H9 (cell line): Measurements from ENCODE around the gene HIRA. TPM values are rescaled to one million over a fixed set of nuclear protein-coding genes. Genes with fewer than 3 reads are reported as not detected.

Experiments used
- DNase-seq: peaks from one replicate; pipeline ENCODE4 v3.0.0-alpha.2; 2017
- H2AFZ ChIP-seq: one replicate; pipeline ENCODE4 v1.6.1; 2013; ENCODE audit warnings: mild to moderate bottlenecking, low read length, control low read depth, moderate library complexity
- H2AK5ac ChIP-seq: 2 replicates; pipeline ENCODE4 v1.6.1; 2013; ENCODE audit warnings: low read length, control low read depth, mixed read lengths; ENCODE audit not compliant: insufficient read length
- H2BK120ac ChIP-seq: one replicate; pipeline ENCODE4 v1.6.1; 2013; ENCODE audit warnings: low read depth, mild to moderate bottlenecking, low read length, control low read depth, inconsistent platforms; ENCODE audit not compliant: poor library complexity, severe bottlenecking
- H2BK12ac ChIP-seq: 2 replicates; pipeline ENCODE4 v1.6.1; 2013; ENCODE audit warnings: low read length, control low read depth, mixed read lengths, low read depth; ENCODE audit not compliant: insufficient read length
- H2BK15ac ChIP-seq: 2 replicates; pipeline ENCODE4 v1.6.1; 2013; ENCODE audit warnings: low read depth, low read length, control low read depth
- H2BK20ac ChIP-seq: one replicate; pipeline ENCODE4 v1.6.1; 2013; ENCODE audit warnings: low read depth, mild to moderate bottlenecking, low read length, control low read depth, inconsistent platforms; ENCODE audit not compliant: poor library complexity, severe bottlenecking
- H2BK5ac ChIP-seq: 2 replicates; pipeline ENCODE4 v1.6.1; 2013; ENCODE audit warnings: low read length, control low read depth, mixed read lengths; ENCODE audit not compliant: insufficient read length
- H3K14ac ChIP-seq: 2 replicates; pipeline ENCODE4 v1.6.1; 2013; ENCODE audit warnings: low read length, control low read depth; ENCODE audit not compliant: insufficient read depth
- H3K18ac ChIP-seq: 2 replicates; pipeline ENCODE4 v1.6.1; 2013; ENCODE audit warnings: low read depth, mild to moderate bottlenecking, mixed read lengths, low read length, control low read depth; ENCODE audit not compliant: insufficient read length
- H3K23ac ChIP-seq: 2 replicates; pipeline ENCODE4 v1.6.1; 2013; ENCODE audit warnings: low read length, control low read depth, mixed read lengths, low read depth; ENCODE audit not compliant: insufficient read length
- H3K23me2 ChIP-seq: 2 replicates; pipeline ENCODE4 v1.6.1; 2013; ENCODE audit warnings: low read depth, mild to moderate bottlenecking, mixed read lengths, low read length, control low read depth; ENCODE audit not compliant: insufficient read length, poor library complexity, severe bottlenecking
- H3K27ac ChIP-seq: 2 replicates; pipeline ENCODE4 v1.5.1; 2013; ENCODE audit warnings: low read length, control low read depth, mixed read lengths, low read depth; ENCODE audit not compliant: insufficient read length
- H3K27me3 ChIP-seq: 2 replicates; pipeline ENCODE4 v1.6.1; 2013; ENCODE audit warnings: low read length, control low read depth, inconsistent platforms; ENCODE audit not compliant: insufficient read depth
- H3K4ac ChIP-seq: 2 replicates; pipeline ENCODE4 v1.6.1; 2013; ENCODE audit warnings: low read depth, mild to moderate bottlenecking, control low read depth, inconsistent platforms, low read length, moderate library complexity
- H3K4me1 ChIP-seq: 2 replicates; pipeline ENCODE4 v1.6.1; 2013; ENCODE audit warnings: low read length, control low read depth, inconsistent platforms; ENCODE audit not compliant: insufficient read depth
- H3K4me2 ChIP-seq: 2 replicates; pipeline ENCODE4 v1.6.1; 2013; ENCODE audit warnings: low read length, control low read depth, mixed read lengths; ENCODE audit not compliant: insufficient read length, insufficient read depth
- H3K56ac ChIP-seq: 2 replicates; pipeline ENCODE4 v1.6.1; 2013; ENCODE audit warnings: low read depth, mild to moderate bottlenecking, mixed read lengths, low read length, control low read depth; ENCODE audit not compliant: insufficient read length
- H3K79me1 ChIP-seq: 2 replicates; pipeline ENCODE4 v1.6.1; 2013; ENCODE audit warnings: low read depth, mild to moderate bottlenecking, moderate library complexity, low read length, control low read depth, inconsistent platforms; ENCODE audit not compliant: insufficient read depth, poor library complexity, severe bottlenecking
- H3K79me2 ChIP-seq: 2 replicates; pipeline ENCODE4 v1.6.1; 2013; ENCODE audit warnings: low read length, control low read depth, inconsistent platforms; ENCODE audit not compliant: insufficient read depth
- H3K9ac ChIP-seq: 2 replicates; pipeline ENCODE4 v1.6.1; 2013; ENCODE audit warnings: low read length, control low read depth, mixed read lengths; ENCODE audit not compliant: insufficient read length; ENCODE audit errors: extremely low read depth
- H3K9me3 ChIP-seq: one replicate; pipeline ENCODE4 v1.6.1; 2013; ENCODE audit warnings: low read depth, low read length, inconsistent platforms; ENCODE audit not compliant: control insufficient read depth
- H3T11ph ChIP-seq: one replicate; pipeline ENCODE4 v1.6.1; 2013; ENCODE audit warnings: mild to moderate bottlenecking, low read length, control low read depth, inconsistent platforms
- H4K20me1 ChIP-seq: one replicate; pipeline ENCODE4 v1.6.1; 2013; ENCODE audit not compliant: control insufficient read depth, insufficient read length, insufficient read depth
- H4K5ac ChIP-seq: 2 replicates; pipeline ENCODE4 v1.6.1; 2013; ENCODE audit warnings: low read depth, mild to moderate bottlenecking, mixed read lengths, low read length, control low read depth; ENCODE audit not compliant: insufficient read length
- H4K8ac ChIP-seq: replicated peaks from 2 replicates; pipeline ENCODE4 v1.6.1; 2013; ENCODE audit warnings: low read length, control low read depth, mixed read lengths, low read depth; ENCODE audit not compliant: insufficient read length
- H4K91ac ChIP-seq: 2 replicates; pipeline ENCODE4 v1.6.1; 2013; ENCODE audit warnings: low read depth, mild to moderate bottlenecking, moderate library complexity, mixed read lengths, low read length, control low read depth; ENCODE audit not compliant: insufficient read length
- H3K27ac Mint-ChIP-seq, 3 experiments: 2 replicates in 2 of 3; 3 replicates in 1 of 3; pipeline ENCODE4 v1.8.0; 2020 to 2021; ENCODE audit warnings: mixed read lengths in 3 of 3, mild to moderate bottlenecking in 1 of 3, moderate library complexity in 1 of 3
- H3K27me3 Mint-ChIP-seq: 2 replicates; pipeline ENCODE4 v1.8.0; 2021; ENCODE audit warnings: low read depth, mild to moderate bottlenecking, moderate library complexity, mixed read lengths
- H3K36me3 Mint-ChIP-seq, 3 experiments: 2 replicates in 2 of 3; 3 replicates in 1 of 3; pipeline ENCODE4 v1.8.0; 2020 to 2021; ENCODE audit warnings: low read depth in 3 of 3, mixed read lengths in 3 of 3; ENCODE audit not compliant: insufficient read depth in 1 of 3
- H3K4me1 Mint-ChIP-seq, 2 experiments: 2 replicates each; pipeline ENCODE4 v1.8.0; 2020; ENCODE audit warnings: mixed read lengths in 2 of 2
- H3K4me3 Mint-ChIP-seq, 2 experiments: 2 replicates in 1 of 2; 3 replicates in 1 of 2; pipeline ENCODE4 v1.8.0; 2020 to 2021; ENCODE audit warnings: mild to moderate bottlenecking in 2 of 2, mixed read lengths in 2 of 2, moderate library complexity in 1 of 2
- H3K9me3 Mint-ChIP-seq, 2 experiments: 2 replicates in 1 of 2; 3 replicates in 1 of 2; pipeline ENCODE4 v1.8.0; 2020; ENCODE audit warnings: mild to moderate bottlenecking in 2 of 2, mixed read lengths in 2 of 2, moderate library complexity in 1 of 2
- CTCF ChIP-seq: fragments of 200-600 bp; sonication (generic); conservative IDR thresholded peaks from 3 replicates; pipeline ENCODE4 v1.8.0; 2021; ENCODE audit warnings: antibody characterized with exemption, mild to moderate bottlenecking
- WGBS: extraction: QIAGEN DNeasy Blood & Tissue Kit; methylation state at CpG from one replicate; pipeline ENCODE4 v1.1.7; 2013; ENCODE audit warnings: missing lambda C conversion rate, low lambda C conversion rate, mixed read lengths; ENCODE audit not compliant: insufficient read length; ENCODE audit errors: extremely low coverage; 5-methylcytosine and 5-hydroxymethylcytosine counted together
- total RNA-seq: library from RNA; stranded (reverse); gene quantifications from 2 replicates; pipeline ENCODE4 v1.2.1, GENCODE V29; 2021

The HIRA gene
- total RNA-seq, 1 experiment from 2014 or later, result 51.9 TPM

GRCh38 chr22:19358703-19359553, 72.6 kb downstream of the HIRA start:
- H3K4ac ChIP-seq, result no peak overlapping the region
- no CpG with 5 or more reads among the region's 13 CpGs for WGBS
- no peak overlapping the region for H2BK5ac ChIP-seq
- H3K9me3 ChIP-seq, result no peaks in the 10 kb centered on the region
- TF ChIP-seq CTCF, result no peak
- no peak overlapping the region for H3T11ph ChIP-seq
- no peaks in the 10 kb centered on the region for H3K4me1 ChIP-seq
- no peak overlapping the region for H3K14ac ChIP-seq
- H3K23me2 ChIP-seq, result no peaks in the 10 kb centered on the region
- H3K56ac ChIP-seq, result no peak overlapping the region
- H2AK5ac ChIP-seq, result no peak overlapping the region
- H3K23ac ChIP-seq, result no peak overlapping the region
- DNase-seq, result no peak
- Mint-ChIP-seq H3K4me1 (no peaks in the 10 kb centered on the region), H3K27ac (peak overlapping the region in 1 of 3 experiments; percentile 28; a peak in 2 of 7 replicates), H3K9me3 (no peaks in the 10 kb centered on the region), H3K27me3 (no peaks in the 10 kb centered on the region), H3K4me3 (no peak overlapping the region), H3K36me3 (peaks cover 30 to 72% (median 61%) of the 10 kb centered on the region in 3 experiments; a peak in 6 of 7 replicates)
- no peak overlapping the region for H2BK120ac ChIP-seq
- no peaks in the 10 kb centered on the region for H3K79me2 ChIP-seq
- no peak overlapping the region for H2BK20ac ChIP-seq
- no peak overlapping the region for H2BK12ac ChIP-seq
- no peak overlapping the region for H4K8ac ChIP-seq
- no peaks in the 10 kb centered on the region for H4K20me1 ChIP-seq
- no peaks in the 10 kb centered on the region for H3K79me1 ChIP-seq
- no peak overlapping the region for H3K18ac ChIP-seq
- no peak overlapping the region for H2BK15ac ChIP-seq
- H3K4me2 ChIP-seq, result no peak overlapping the region
- H3K9ac ChIP-seq, result no peak overlapping the region
- no peak overlapping the region for H4K5ac ChIP-seq
- H2AFZ ChIP-seq, result no peak overlapping the region
- H3K27me3 ChIP-seq, result no peaks in the 10 kb centered on the region
- no peak overlapping the region for H3K27ac ChIP-seq
- H4K91ac ChIP-seq, result no peak overlapping the region
